ENCODE data around the gene DIRAS3. TPM values are rescaled to one million over a fixed set of nuclear protein-coding genes. Genes with fewer than 3 reads are reported as not detected.
A peak's percentile ranks its signal among the peaks of the same experiment; 100 is the strongest.
"Not testable (repeated sequence)": the region's sequence is repeated elsewhere in the genome, so short reads cannot be mapped to it uniquely, and the experiment has no call there.

The DIRAS3 gene
- polyA plus RNA-seq, 1 donor = 3.1 TPM

GRCh38 chr1:68024635-68025338, 25.6 kb downstream of the DIRAS3 start:
- no peak for DNase-seq

- no peak for DNase-seq
Measured at GRCh38 chr1:68016381-68016780, 34.0 kb downstream of the DIRAS3 start.

- no peak for DNase-seq
Measured at GRCh38 chr1:68015971-68016370, 34.5 kb downstream of the DIRAS3 start.

GRCh38 chr1:68015369-68015768, 35.1 kb downstream of the DIRAS3 start:
- no peak for DNase-seq

GRCh38 chr1:68013351-68013750, 37.1 kb downstream of the DIRAS3 start:
- no peak for DNase-seq

- DNase-seq = no peak
Measured at GRCh38 chr1:68011657-68012375, 38.6 kb downstream of the DIRAS3 start.

- DNase-seq = no peak
Measured at GRCh38 chr1:68010543-68010942, 39.9 kb downstream of the DIRAS3 start.

GRCh38 chr1:68010090-68010489, 40.3 kb downstream of the DIRAS3 start:
- DNase-seq = peak; percentile 11

GRCh38 chr1:68003626-68004025, 46.8 kb downstream of the DIRAS3 start:
- not testable (repeated sequence) for DNase-seq

GRCh38 chr1:68000191-68000590, 50.2 kb downstream of the DIRAS3 start:
- DNase-seq = no peak

- no peak for DNase-seq
Measured at GRCh38 chr1:67997746-67998145, 52.7 kb downstream of the DIRAS3 start.

Other genes starting within 250 kb of the DIRAS3 start
- gene GNG12, start 217.2 kb downstream of the DIRAS3 start, polyA plus RNA-seq (ENCODE audit: insufficient read length) = 105 TPM
- gene WLS, start 181.9 kb upstream of the DIRAS3 start, polyA plus RNA-seq (ENCODE audit: insufficient read length) = 153 TPM

Data from left kidney (tissue), 2 donors.